IMR-90 (cell line): ENCODE measurements around the gene DOCK2. TPM values are rescaled to one million over a fixed set of nuclear protein-coding genes. Genes with fewer than 3 reads are reported as not detected.

Experiments used
- ATAC-seq: fragments of 200-7000 bp; cut with Tn5 transposase; 2 replicates; pipeline ENCODE4 v1.9.1; 2020; ENCODE audit warnings: low read depth, mild to moderate bottlenecking, moderate library complexity
- BruUV-seq: library from RNA; stranded (reverse); fragments of 400-500 nt; replicated peaks from 2 replicates; lab custom pipeline; 2021; lab: Mats Ljungman, UMichigan
- CTCF ChIA-PET: fragments of 300-600 bp; formaldehyde crosslinking; extraction: SDS; loops from one replicate; lab custom pipeline; 2021; ENCODE audit warnings: antibody characterized with exemption; lab: Yijun Ruan, JAX
- POLR2A ChIA-PET: fragments of 300-600 bp; sonication (Branson Sonifier 250); formaldehyde crosslinking; loops from one replicate; lab custom pipeline; 2022; ENCODE audit warnings: antibody characterized with exemption; ENCODE audit not compliant: unreplicated experiment; lab: Charles Lee
- DNase-seq: peaks from one replicate; pipeline ENCODE4 v3.0.0; 2013
- H2AFZ ChIP-seq: replicated peaks from 2 replicates; pipeline ENCODE3; 2013; ENCODE audit warnings: low read length, mild to moderate bottlenecking; ENCODE audit not compliant: poor library complexity
- H2AK5ac ChIP-seq: 2 replicates; pipeline ENCODE4 v1.6.1; 2013; ENCODE audit warnings: low read depth, low read length, inconsistent platforms
- H2AK9ac ChIP-seq: replicated peaks from 2 replicates; pipeline ENCODE3; 2013; ENCODE audit warnings: mild to moderate bottlenecking, low read depth, low read length, moderate library complexity; ENCODE audit not compliant: poor library complexity
- H2BK120ac ChIP-seq: 2 replicates; pipeline ENCODE4 v1.6.1; 2013; ENCODE audit warnings: low read depth, low read length, inconsistent platforms
- H2BK15ac ChIP-seq: 3 replicates; pipeline ENCODE4 v1.6.1; 2013; ENCODE audit warnings: low read depth, low read length, inconsistent platforms
- H2BK20ac ChIP-seq: 2 replicates; pipeline ENCODE4 v1.6.1; 2013; ENCODE audit warnings: low read depth, mild to moderate bottlenecking, inconsistent platforms, low read length, moderate library complexity
- H2BK5ac ChIP-seq: 2 replicates; pipeline ENCODE4 v1.6.1; 2013; ENCODE audit warnings: mild to moderate bottlenecking, low read depth, low read length, inconsistent platforms; ENCODE audit not compliant: poor library complexity, severe bottlenecking
- H3K14ac ChIP-seq: replicated peaks from 2 replicates; pipeline ENCODE4 v1.6.1; 2013; ENCODE audit warnings: low read depth, low read length, inconsistent platforms
- H3K18ac ChIP-seq: 2 replicates; pipeline ENCODE4 v1.6.1; 2013; ENCODE audit warnings: low read depth, low read length, control low read depth
- H3K23ac ChIP-seq: 2 replicates; pipeline ENCODE4 v1.6.1; 2013; ENCODE audit warnings: low read depth, low read length, inconsistent platforms
- H3K27ac ChIP-seq: 2 replicates; pipeline ENCODE4 v1.5.1; 2013; ENCODE audit warnings: mild to moderate bottlenecking, control low read depth, low read length; ENCODE audit not compliant: insufficient read depth
- H3K27me3 ChIP-seq: 2 replicates; pipeline ENCODE4 v1.6.1; 2013; ENCODE audit warnings: low read length; ENCODE audit not compliant: control insufficient read depth, insufficient read depth
- H3K36me3 ChIP-seq: 2 replicates; pipeline ENCODE4 v1.6.1; 2013; ENCODE audit warnings: low read length, mixed read lengths; ENCODE audit not compliant: control insufficient read depth, insufficient read depth
- H3K4ac ChIP-seq: 2 replicates; pipeline ENCODE4 v1.6.1; 2013; ENCODE audit warnings: low read depth, low read length, inconsistent platforms
- H3K4me1 ChIP-seq: 2 replicates; pipeline ENCODE4 v1.6.1; 2013; ENCODE audit warnings: low read length, mixed read lengths; ENCODE audit not compliant: control insufficient read depth, insufficient read depth
- H3K4me2 ChIP-seq: 2 replicates; pipeline ENCODE4 v1.6.1; 2013; ENCODE audit warnings: low read depth, mild to moderate bottlenecking, control low read depth, low read length, moderate library complexity
- H3K4me3 ChIP-seq: 2 replicates; pipeline ENCODE4 v1.5.1; 2013; ENCODE audit warnings: low read depth, mild to moderate bottlenecking, control low read depth, low read length, moderate library complexity; ENCODE audit not compliant: insufficient read depth
- H3K56ac ChIP-seq: 2 replicates; pipeline ENCODE4 v1.6.1; 2013; ENCODE audit warnings: low read length, inconsistent platforms; ENCODE audit not compliant: insufficient read depth; ENCODE audit errors: extremely low read depth
- H3K79me1 ChIP-seq, 2 experiments: 2 replicates each; pipeline ENCODE4 v1.6.1; 2013; ENCODE audit warnings: low read length in 2 of 2, inconsistent platforms in 1 of 2, low read depth in 1 of 2
- H3K9ac ChIP-seq: 2 replicates; pipeline ENCODE4 v1.6.1; 2013; ENCODE audit warnings: low read depth, low read length, control low read depth
- H3K9me1 ChIP-seq: 2 replicates; pipeline ENCODE4 v1.6.1; 2013; ENCODE audit warnings: low read length, inconsistent platforms; ENCODE audit not compliant: insufficient read depth
- H3K9me3 ChIP-seq: 2 replicates; pipeline ENCODE4 v1.6.1; 2013; ENCODE audit warnings: low read length; ENCODE audit not compliant: control insufficient read depth, insufficient read depth
- H4K20me1 ChIP-seq: 2 replicates; pipeline ENCODE4 v1.6.1; 2013; ENCODE audit warnings: low read length, inconsistent platforms; ENCODE audit not compliant: insufficient read depth
- H4K5ac ChIP-seq: 2 replicates; pipeline ENCODE4 v1.6.1; 2013; ENCODE audit warnings: mild to moderate bottlenecking, low read depth, low read length, control low read depth
- H4K8ac ChIP-seq, 2 experiments: 2 replicates each; pipeline ENCODE4 v1.6.1; 2013; ENCODE audit warnings: low read depth in 2 of 2, low read length in 2 of 2, control low read depth in 1 of 2, inconsistent platforms in 1 of 2
- H4K91ac ChIP-seq: 2 replicates; pipeline ENCODE4 v1.6.1; 2013; ENCODE audit warnings: low read depth, low read length, inconsistent platforms; ENCODE audit not compliant: insufficient read depth
- CEBPB ChIP-seq: IDR thresholded peaks from 2 replicates; pipeline ENCODE4 v1.6.1; 2012; ENCODE audit warnings: low read depth, low read length, improper control_type of control experiment
- ELK1 ChIP-seq: fragments of 150-350 bp; IDR thresholded peaks from 2 replicates; pipeline ENCODE4 v1.6.1; 2016; ENCODE audit warnings: low read depth, mild to moderate bottlenecking, low read length, moderate library complexity, borderline replicate concordance
- NFE2L2 ChIP-seq: fragments of 150-350 bp; IDR thresholded peaks from 2 replicates; pipeline ENCODE4 v1.6.1; 2016; ENCODE audit warnings: low read depth, mild to moderate bottlenecking, low read length
- SMC3 ChIP-seq: fragments of 150-350 bp; IDR thresholded peaks from 2 replicates; pipeline ENCODE4 v1.6.1; 2016; ENCODE audit warnings: low read depth, mild to moderate bottlenecking, antibody characterized with exemption, low read length, moderate library complexity
- WGBS, 2 experiments: methylation state at CpG; one replicate each; pipeline versions ENCODE4 v1.1.5 to v1.1.7; 2013; ENCODE audit warnings: missing lambda C conversion rate in 2 of 2; ENCODE audit not compliant: insufficient read length in 1 of 2; ENCODE audit errors: extremely low coverage in 2 of 2; 5-methylcytosine and 5-hydroxymethylcytosine counted together
- dilution Hi-C: fragments of 300-500 bp; cut with HindIII; formaldehyde crosslinking; loops from one replicate; pipeline ENCODE4 v1.14.3; 2018; ENCODE audit warnings: low sequenced_read_pairs; ENCODE audit not compliant: unreplicated experiment
- in situ Hi-C: fragments of 300-500 bp; cut with MboI; formaldehyde crosslinking; loops from 3 replicates; pipeline ENCODE4 v1.14.3; 2019; ENCODE audit warnings: low sequenced_read_pairs, inconsistent platforms, mixed read lengths
- intact Hi-C: fragments of 100-400 bp; cut with micrococcal nuclease; formaldehyde crosslinking; loops from 2 replicates; pipeline ENCODE4 v1.10.0; 2022
- polyA plus RNA-seq, 3 experiments: library from polyadenylated mRNA; depleted of rRNA; stranded (reverse); fragments of >200 nt; gene quantifications; 2 replicates each; pipeline ENCODE4 v1.2.3, GENCODE V29; 2012; ENCODE audit warnings: low replicate concordance in 1 of 3
- total RNA-seq: library from RNA; depleted of rRNA; stranded (reverse); fragments of >200 nt; gene quantifications from 2 replicates; pipeline ENCODE4 v1.2.3, GENCODE V29; 2012

The DOCK2 gene
- total and polyA plus RNA-seq, 2 of the 4 experiments (the other 2 are of a cell fraction), result 0.72 to 3.0 TPM

GRCh38 chr5:169770109-169770508 is 133.0 kb downstream of the DOCK2 start:
- Histone ChIP-seq H2AK9ac (no peak overlapping the region), H3K9ac (no peak overlapping the region), H3K79me1 (no peaks in the 10 kb centered on the region), H2BK20ac (no peak overlapping the region), H4K5ac (no peak overlapping the region), H4K20me1 (no peaks in the 10 kb centered on the region), H3K9me1 (peaks cover 6% of the 10 kb centered on the region; the same call in 1 of the 2 replicates), H3K36me3 (no peaks in the 10 kb centered on the region), H3K18ac (no peak overlapping the region), H2BK15ac (no peak overlapping the region), H2BK120ac (no peak overlapping the region), H2AFZ (no peak overlapping the region), H3K27me3 (no peaks in the 10 kb centered on the region), H2AK5ac (no peak overlapping the region), H4K8ac (no peak overlapping the region), H3K4me2 (no peak overlapping the region), H3K23ac (no peak overlapping the region), H2BK5ac (no peak overlapping the region), H4K91ac (no peak overlapping the region), H3K4me3 (no peak overlapping the region), H3K4me1 (peaks cover 2% of the 10 kb centered on the region), H3K27ac (no peak overlapping the region), H3K9me3 (no peaks in the 10 kb centered on the region), H3K56ac (no peak overlapping the region), H3K14ac (no peak overlapping the region), H3K4ac (no peak overlapping the region)
- dilution Hi-C loops, result no loop called here
- no CpG with 5 or more reads among the region's 1 CpG for WGBS, 2 experiments
- TF ChIP-seq SMC3 (no peak), CEBPB (no peak), ELK1 (no peak), NFE2L2 (no peak)
- DNase-seq (no peak), ATAC-seq (no peak)
- no TSS peak for BruUV-seq
- CTCF ChIA-PET, result interaction anchor here (0.7 kb wide), 1 partner anchor 509 kb away, joined by 3 read pairs; no protein-coding TSS in a partner anchor
- intact Hi-C loops, result no loop called here
- in situ Hi-C loops, result no loop called here
- POLR2A ChIA-PET, result no interaction called here
